HG03108 (cell line): ENCODE results near the gene THRSP.
"Not testable (repeated sequence)": the region's sequence is repeated elsewhere in the genome, so short reads cannot be mapped to it uniquely, and the experiment has no call there.

Experiments used
- ATAC-seq: cut with Tn5 transposase; IDR thresholded peaks from one replicate; pipeline ENCODE4 v1.9.1; 2021; ENCODE audit warnings: moderate library complexity; ENCODE audit not compliant: unreplicated experiment

THRSP gene

DNA sequence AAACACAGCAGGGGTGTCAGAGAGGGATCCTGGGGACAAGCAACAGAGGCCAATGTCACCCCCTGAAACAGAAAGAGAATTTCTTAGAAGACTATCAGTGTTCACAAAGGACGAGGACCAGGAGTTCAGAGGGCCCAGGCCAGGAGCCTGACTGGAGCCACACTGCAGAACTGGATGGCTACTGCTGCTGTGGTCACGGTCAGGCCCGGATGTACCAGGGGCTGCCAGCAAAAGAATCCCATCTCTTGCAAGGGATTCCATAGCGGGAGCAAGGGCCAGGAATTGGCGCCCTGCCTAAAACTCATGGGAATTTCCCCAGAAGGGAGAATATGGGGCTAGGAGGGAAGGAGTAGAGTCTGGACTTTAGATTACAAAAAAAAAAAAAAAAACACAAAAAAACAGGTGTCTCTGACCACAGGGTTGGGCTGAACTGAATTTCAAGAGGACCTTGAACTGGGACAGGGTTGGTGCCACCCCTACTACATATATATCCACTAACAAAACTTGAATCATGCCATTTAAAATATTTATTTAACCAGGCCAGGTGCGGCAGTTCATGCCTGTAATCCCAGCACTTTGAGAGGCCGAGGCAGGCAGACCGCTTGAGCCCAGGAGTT, 24.9 kb upstream of the THRSP start:
- no peak for ATAC-seq

DNA sequence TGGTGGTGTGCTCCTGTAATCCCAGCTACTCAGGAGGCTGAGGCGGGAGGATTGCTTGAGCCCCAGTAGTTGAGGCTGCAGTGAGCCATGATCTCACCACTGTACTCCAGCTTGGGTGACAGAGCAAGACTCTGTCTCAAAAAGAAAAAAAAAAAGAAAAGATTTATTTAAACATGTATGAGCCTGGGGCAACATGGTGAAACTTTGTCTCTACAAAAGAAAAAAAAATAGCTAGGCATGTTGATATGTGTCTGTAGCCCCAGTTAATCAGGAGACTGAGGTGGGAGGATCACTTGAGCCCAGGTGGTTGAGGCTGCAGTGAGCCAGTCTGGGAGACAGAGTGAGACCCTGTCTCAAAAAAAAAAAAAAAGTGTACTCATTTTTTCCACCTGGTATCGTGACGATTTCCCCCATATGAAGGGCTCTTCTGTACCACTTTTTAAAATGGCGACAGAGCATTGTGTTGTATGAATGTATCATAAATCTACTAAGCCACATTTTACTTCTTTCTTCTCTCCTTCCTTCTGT, 24.2 kb upstream of the THRSP start:
- no peak for ATAC-seq

DNA sequence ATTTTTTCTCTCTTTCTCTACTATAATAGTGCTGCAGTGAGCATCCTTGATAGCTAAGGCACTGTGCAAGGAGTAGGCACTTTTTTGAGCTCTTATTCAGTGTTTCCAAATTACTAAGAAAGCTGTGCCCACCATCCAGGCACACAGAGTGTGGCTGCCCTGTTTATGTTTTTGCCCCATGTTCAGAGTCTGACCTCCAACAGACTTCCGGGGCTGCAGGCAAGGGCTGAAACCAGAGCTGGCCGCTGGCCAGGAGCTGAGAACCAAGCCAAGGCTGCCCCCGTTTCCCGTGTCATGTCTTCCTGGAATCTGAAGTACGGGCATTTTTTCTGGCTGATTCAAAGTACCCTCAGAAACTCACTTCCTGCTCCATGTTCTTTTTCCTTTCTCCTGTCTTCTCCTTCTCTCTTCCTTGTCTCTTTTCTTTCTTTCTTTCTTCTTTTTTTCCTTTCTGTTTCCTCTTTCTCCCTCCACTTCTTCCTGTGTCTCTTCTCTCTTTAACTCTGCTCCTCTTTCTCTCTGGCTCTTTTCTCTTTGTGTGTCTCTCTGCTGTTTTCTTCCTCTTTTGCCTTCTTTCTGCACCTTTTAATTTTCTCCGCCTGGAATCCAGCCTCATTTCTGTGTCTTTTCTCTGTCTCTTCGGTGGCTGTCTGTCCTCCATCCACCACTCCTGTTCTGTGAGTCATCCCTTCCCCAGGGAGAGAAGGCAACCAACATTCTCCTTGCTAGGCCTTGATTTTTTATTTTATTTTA, 23.6 kb upstream of the THRSP start:
- peak; percentile 76 for ATAC-seq

DNA sequence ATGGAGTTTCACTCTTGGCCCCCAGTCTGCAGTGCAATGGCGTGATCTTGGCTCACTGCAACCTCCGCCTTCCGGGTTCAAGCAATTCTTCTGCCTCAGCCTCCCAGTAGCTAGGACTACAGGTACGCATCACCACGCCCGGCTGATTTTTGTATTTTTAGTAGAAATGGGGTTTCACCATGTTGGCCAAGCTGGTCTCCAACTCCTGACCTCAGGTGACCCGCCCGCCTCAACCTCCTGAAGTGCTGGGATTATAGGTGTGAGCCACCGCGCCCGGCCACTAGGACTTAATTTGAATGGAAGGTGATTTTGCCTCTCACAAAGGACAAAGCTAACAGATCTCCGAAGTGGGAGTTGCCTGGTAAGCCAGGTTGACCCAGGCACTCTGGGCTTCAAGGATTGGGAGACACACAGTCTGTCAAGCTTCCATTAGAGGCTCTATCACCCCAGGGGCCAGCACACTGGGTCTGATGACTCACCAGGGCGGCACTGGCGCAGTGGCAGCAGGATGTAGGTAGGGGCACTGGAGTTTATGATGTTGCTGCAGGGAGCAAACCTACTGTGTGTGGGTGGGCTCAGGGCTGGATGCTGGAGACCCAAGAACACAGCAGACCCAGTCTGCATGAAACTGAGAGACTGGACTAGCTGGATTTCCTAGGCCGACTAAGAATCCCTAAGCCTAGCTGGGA, 22.8 kb upstream of the THRSP start:
- no peak for ATAC-seq

DNA sequence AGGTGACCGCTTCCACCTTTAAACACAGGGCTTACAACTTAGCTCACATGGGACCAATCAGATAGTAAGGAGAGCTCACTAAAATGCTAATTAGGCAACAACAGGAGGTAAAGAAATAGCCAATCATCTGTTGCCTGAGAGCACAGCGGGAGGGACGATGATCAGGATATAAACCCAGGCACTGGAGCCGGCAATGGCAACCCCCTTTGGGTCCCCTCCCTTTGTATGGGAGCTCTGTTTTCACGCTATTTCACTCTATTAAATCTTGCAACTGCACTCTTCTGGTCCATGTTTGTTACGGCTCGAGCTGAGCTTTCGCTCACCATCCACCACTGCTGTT, 22.3 kb upstream of the THRSP start:
- not testable (repeated sequence) for ATAC-seq

DNA sequence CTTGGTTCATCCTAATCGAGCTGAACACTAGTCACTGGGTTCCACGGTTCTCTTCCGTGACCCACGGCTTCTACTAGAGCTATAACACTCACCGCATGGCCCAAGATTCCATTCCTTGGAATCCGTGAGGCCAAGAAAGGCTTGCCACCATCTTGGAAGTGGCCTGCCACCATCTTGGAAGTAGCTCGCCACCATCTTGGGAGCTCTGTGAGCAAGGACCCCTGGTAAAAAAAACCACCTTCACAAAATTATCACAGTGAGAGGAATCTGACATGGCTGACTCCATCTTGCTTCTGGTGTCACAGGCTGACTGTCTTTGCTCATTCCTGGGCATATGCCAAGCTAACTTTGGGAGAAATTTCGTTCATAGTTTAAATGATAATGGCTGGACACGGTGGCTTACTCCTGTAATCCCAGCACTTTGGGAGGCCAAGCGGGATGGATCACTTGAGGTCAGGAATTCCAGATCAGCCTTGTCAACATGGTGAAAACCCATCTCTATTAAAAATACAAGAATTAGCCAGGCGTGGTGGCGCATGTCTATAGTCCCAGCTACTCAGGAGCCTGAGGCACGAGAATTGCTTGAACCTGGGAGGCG, 21.7 kb upstream of the THRSP start:
- no peak for ATAC-seq

DNA sequence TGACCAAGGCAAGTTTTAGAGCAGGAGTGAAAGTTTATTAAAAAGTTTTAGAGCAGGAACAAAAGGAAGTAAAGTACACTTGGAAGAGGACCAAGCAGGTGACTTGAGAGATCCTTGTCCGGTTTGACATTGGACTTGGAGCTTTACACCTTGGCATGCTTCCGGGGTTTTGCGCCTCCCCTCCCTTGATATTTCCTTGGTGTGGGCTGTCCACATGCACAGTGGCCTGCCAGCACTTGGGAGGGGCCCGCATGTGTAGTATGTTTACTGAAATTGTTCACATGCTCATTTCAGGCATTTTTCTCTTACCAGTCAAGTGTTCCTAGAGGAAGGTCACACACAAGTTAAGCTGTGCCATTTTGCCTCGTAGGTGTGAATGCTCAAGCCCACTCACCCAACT, 19.0 kb upstream of the THRSP start:
- no peak for ATAC-seq

DNA sequence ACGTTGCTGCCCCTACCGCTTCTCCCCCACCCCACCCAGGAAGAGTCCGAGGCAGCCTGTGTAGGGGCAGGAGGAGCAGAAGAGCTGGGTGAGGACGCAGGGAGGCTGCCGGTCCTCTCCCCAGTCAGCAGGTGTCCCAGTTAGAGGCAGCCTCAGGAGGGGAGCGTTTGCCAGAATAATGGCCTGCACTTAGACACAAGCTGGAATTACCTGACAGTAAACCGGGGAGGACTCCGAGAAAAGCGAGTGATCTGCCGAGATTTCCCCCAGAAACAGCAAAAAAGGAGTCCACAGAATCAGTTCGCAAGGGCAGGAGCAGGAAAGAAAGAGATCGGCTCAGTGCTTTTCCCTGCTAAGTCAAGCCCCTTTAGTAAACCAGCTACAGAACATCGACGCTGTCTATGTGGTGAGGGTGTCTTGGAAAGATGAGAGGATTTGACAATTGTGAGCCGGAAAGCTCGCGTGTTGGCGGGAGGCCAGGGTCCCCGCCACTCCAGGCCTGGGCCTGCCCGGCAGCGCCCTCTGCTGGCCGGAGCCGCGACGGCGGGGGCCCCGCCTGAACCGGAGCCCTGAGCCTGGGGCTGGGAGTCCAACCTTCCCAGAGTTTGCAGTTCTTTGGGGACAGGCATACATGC, 17.7 kb upstream of the THRSP start:
- ATAC-seq = no peak

DNA sequence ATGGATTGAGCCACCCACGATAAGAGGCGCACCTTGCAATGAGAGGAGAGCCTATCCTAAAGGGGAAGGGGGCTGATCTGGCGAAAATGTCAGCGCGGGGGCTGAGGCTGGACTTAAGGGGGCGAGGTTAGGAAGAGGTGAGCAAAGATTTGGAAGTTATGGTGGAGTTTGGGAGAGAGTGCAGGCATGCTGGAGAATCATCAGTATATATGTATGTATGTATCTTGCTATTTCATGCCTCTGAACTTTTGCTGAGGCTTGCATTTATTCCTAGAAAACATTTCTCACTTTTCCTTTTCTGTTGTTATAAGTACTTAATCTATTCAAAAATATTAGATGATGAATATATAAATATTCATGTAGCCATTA, 17.2 kb upstream of the THRSP start:
- no peak for ATAC-seq

DNA sequence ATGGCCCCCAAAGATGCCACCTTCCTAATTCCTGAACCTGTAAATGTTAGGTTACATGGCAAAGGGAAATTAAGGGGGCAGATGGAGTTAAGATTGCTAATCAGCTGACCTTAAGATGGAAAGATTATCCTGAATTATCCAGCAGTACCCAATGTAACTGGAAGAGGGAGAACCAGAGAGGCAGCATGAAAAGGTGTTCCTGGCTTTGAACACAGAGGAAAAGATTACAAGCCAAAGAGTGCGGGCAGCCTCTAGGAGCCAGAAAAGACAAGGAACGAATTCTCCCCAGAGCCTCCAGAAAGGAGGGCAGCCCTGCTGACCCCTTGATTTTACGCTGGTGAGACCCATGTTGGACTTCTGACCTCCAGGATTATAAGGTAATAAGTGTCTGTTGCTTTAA, 15.1 kb upstream of the THRSP start:
- no peak for ATAC-seq

DNA sequence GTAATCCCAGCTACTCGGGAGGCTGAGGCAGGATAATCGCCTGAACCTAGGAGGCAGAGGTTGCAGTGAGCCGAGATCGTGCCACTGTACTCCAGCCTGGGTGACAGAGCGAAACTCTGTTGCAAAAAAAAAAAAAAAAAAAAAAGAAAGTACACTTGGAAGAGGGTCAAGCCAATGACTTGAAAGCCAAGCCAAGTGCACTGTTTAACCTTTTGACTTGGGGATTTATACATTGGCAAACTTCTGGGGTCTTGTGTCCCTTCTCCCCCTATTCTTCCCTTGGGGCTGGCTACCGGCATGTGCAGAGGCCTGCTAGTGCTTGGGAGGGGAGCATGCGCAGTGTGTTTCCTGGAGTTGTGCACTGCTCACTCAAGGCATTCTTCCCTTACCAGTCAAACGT, 14.3 kb upstream of the THRSP start:
- ATAC-seq = no peak

DNA sequence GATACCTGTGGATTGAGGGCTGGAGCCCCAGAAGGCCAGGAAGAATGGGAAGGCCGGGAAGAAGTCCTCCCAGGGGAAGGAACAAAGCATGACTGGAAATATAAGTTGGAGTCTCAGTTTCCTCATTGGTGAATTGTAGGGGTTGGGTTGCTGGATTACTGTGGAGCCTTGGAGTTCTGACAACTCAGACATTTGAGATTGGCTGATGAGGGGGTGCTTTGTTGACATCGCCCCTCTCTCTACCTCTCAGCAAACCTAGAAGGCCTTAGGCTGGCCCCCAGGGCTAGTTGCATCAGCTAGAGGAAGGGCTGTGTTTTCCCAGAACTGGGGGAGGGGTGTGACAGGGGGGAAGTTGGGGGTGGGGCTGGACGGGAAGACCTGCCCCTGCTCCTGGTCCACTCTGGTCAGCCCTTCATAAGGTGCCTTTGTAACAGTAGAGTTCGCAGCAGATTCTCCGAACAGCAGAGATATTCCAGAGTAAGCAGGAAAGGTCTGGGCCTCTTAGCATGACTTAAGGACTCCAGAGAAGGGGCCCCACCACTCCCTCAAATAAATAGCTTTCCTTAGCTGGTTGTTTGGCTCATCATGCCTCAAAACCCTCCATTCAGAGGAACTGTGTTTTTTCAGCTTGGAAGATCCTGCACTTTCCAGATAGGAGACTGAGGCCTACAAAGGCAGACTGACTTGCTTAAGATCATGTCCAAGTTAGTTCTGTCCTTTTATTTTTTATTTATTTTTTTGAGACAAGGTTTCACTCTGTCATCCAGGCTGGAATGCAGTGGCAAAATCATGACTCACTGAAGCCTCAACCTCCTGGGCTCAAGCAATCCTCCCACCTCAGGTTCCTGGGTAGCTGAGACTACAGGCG, 12.5 kb upstream of the THRSP start:
- no peak for ATAC-seq

DNA sequence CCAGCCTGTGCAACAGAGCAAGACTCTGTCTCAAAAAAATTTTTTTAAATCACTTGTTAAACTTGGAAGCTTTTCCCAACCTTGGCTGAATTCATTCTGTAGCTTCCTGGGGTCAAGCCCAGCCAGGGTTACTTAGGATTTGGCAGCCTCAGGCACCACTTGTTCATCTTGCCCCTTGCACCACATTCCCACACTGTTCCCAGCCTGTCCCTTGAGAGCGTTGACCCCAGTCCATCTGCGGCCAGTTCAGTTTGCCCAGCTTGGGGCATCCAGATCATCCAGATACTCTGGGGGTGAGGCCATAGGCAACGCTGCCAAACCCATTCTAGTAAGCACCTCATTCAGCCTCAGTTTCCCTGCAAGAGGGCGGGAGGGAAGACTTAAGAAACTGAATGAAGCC, 8.7 kb upstream of the THRSP start:
- no peak for ATAC-seq

DNA sequence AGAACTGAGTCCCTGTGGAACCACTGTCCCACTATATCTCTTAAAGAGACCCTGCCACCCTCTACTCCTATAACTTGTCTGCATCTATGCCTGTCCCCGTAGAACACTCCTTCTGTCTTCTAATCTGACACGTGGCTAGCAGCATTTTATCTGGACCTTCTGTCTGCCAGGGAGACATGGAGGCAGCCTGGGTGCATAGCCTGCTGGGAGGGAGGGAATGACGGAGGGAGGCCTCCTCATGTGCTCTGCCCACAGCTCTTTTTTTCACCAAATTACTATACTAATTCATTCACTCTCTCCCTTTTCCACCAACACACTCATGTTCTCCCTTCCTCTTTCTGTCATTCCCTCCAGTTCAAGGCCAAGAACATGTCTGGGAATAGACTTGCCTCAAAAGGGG, 7.6 kb upstream of the THRSP start:
- no peak for ATAC-seq

DNA sequence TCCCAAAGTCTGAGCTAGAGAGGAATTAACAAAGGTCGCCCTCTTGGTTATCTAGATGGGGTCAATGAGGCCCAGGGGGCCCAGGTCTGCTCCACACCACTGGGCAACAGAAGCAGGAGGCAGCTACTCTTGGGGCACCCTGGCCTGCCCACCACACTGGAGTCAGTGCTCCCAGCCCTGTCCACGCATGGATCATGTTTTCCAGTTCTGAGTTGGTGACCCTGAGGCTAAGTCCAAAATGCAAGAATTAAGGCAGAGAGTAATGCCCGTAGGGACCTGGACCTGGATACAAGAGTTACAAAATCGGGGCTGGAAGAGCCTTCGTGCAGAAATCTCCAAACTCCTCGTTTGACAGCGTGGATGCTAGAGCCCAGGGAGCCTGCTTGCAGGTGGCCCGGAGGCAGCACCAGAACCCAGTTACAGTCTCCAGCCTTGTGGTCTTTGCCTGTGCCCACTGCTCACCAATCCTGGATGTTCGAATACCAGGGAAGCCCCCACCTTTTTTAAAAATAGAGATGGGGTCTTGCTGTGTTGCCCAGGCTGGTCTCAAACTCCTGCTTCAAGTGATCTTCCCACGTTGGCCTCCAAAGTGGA, 6.1 kb upstream of the THRSP start:
- no peak for ATAC-seq

DNA sequence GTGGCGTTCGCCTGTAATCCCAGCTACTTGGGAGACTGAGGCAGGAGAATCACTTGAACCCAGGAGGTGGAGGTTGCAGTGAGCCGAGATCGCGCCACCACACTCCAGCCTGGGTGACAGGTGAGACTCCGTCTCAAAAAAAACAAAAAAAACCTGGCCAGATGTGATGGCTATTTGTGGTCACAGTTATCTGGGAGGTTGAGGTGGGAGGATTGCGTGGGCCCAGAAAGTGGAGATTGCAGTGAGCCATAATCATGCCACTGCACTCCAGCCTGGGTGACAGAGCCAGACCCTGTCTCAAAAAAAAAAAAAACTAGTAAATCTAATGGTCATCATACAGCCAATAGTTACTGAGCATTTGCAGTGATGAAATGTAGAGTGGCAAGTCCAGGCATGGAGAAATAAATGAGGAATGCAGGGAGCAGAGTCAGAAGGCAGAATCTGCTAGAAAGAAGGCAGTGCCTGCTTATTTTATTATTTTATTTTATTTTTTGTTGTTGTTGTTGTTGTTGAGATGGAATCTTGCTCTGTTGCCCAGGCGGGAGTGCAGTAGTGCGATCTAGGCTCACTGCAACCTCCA, 3.8 kb upstream of the THRSP start:
- not testable (repeated sequence) for ATAC-seq

DNA sequence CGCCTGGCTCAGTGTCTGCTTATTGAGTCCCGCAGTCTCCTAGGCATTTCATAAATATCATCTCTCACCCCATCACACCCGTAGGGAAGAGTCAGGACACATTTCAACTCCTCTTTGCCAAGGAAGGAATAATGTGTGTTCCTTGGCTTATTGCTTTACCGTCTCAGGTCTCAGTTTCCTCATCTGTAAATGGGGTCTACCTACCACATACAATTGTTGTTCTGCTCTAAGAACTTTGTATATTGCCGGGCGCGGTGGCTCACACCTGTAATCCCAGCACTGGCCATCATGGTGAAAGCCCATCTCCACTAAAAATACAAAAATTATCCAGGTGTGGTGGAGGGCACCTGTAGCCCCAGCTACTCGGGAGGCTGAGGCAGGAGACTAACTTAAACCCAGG, 3.1 kb upstream of the THRSP start:
- no peak for ATAC-seq

DNA sequence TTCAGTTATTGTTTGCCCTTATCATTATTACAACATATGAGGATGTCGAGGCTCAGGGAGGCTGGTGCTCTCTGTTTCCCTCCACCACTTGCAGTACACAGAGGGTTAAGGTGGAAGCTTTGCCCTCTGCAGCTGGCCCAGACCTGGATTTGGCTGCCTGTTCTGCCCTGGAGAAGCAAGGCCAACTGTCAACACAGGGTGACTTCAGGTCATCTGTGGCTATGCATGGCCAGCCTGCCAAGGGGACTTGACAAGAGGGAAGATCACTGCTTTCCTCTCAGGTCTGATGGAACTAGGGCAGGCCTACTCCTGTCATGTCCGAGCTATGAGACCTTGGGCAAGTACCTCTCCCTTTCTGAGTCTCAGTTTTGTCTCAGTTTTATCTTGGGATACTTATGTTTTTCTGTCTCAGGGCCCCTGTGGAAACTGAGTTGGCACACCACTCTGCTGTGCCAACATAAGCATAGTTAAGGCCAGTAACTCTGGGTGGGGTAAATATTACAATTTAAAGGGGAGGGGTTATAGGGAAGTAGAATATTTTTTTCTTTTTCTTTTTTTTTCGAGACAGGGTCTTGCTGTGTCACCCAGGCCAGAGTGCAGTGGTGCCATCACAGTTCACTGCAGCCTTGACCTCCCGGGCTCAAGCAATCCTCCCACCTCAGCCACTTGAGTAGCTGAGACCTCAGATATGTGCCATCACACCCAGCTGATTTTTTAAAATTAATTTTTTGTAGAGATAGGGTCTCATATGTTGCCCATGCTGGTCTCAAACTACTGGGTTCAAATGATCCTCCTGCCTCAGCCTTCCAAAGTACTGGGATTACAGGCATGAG, 2.4 kb upstream of the THRSP start:
- no peak for ATAC-seq

DNA sequence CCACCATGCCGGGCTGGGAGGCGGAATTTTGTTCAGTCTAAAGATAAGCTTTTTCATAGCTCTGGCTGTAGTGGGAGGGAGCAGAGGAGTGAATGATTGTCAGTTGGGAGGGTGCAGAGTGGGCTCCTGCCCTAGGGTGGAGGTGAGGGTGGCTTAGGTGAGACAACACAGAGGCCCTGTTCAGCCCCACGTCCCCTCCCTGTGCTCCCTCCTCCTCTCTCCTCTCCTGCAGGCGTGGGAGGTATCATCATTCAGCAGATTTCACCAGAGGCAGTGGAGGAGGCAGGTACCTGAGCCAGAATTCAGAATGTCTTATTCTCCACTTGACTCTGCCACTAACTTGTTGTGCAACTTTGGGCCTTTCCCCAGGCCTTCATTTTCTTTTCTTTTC, 1.7 kb upstream of the THRSP start:
- ATAC-seq = no peak
